Kidney (tissue), 14 donors: Measurements from ENCODE around the gene MPL. TPM values are rescaled to one million over a fixed set of nuclear protein-coding genes. Genes with fewer than 3 reads are reported as not detected.

ENCODE experiments used
- DNase-seq, 5 donors: peaks; one replicate each; pipeline ENCODE4 v3.0.0-alpha.2; 2013 to 2020
- FAIRE-seq: peaks from 2 replicates; lab custom pipeline; 2012; peaks lifted over from hg19 to GRCh38; lab: Jason Lieb, UNC
- H3K27ac ChIP-seq, 2 donors: one replicate each; pipeline ENCODE4 v1.7.0; 2013; ENCODE audit warnings: low read depth in 2 of 2, low read length in 2 of 2, inconsistent platforms in 1 of 2
- H3K27me3 ChIP-seq: one replicate; pipeline ENCODE4 v1.7.1; 2013; ENCODE audit warnings: low read length, inconsistent platforms; ENCODE audit not compliant: control insufficient read depth, insufficient read depth
- H3K36me3 ChIP-seq, 3 donors: one replicate each; pipeline versions ENCODE4 v1.7.0 to v1.7.1; 2013; ENCODE audit warnings: low read length in 3 of 3, control low read depth in 1 of 3, inconsistent platforms in 1 of 3; ENCODE audit not compliant: insufficient read depth in 3 of 3, control insufficient read depth in 2 of 3
- H3K4me1 ChIP-seq, 3 donors: one replicate each; pipeline versions ENCODE4 v1.7.0 to v1.7.1; 2013; ENCODE audit warnings: low read length in 3 of 3, inconsistent platforms in 1 of 3, low read depth in 1 of 3; ENCODE audit not compliant: control insufficient read depth in 2 of 3, insufficient read depth in 2 of 3
- H3K4me3 ChIP-seq, 3 donors: one replicate each; pipeline versions ENCODE4 v1.7.0 to v1.8.1; 2013; ENCODE audit warnings: low read length in 3 of 3, control low read depth in 1 of 3, inconsistent platforms in 1 of 3
- H3K9ac ChIP-seq, 3 donors: one replicate each; pipeline versions ENCODE4 v1.7.0 to v1.7.1; 2013; ENCODE audit warnings: low read length in 3 of 3, control low read depth in 1 of 3, inconsistent platforms in 1 of 3
- H3K9me3 ChIP-seq, 3 donors: one replicate each; pipeline versions ENCODE4 v1.7.0 to v1.7.1; 2013; ENCODE audit warnings: low read length in 3 of 3, control low read depth in 1 of 3, inconsistent platforms in 1 of 3; ENCODE audit not compliant: control insufficient read depth in 2 of 3, insufficient read depth in 1 of 3
- CTCF ChIP-seq: IDR thresholded peaks from 3 replicates; pipeline ENCODE4 v1.5.1; 2012; ENCODE audit warnings: mild to moderate bottlenecking, moderate library complexity, borderline replicate concordance; ENCODE audit not compliant: insufficient read depth; ENCODE audit errors: extremely low read depth
- intact Hi-C: fragments of 100-400 bp; cut with DNase I; formaldehyde crosslinking; loops from one replicate; pipeline ENCODE4 v1.11.1; 2022
- polyA plus RNA-seq: library from polyadenylated mRNA; stranded (reverse); fragments of 350-450 nt; fragmentation: Illumina TruSeq; extraction: RNeasy Lipid Tissue Mini Kit (QIAGEN cat#74804); gene quantifications from one replicate; pipeline ENCODE4 v1.2.3, GENCODE V29; 2014; ENCODE audit warnings: low read depth, low replicate concordance; ENCODE audit not compliant: insufficient read depth
- total RNA-seq: library from RNA; stranded (reverse); fragmentation: NEBNext Ultra II Directional; extraction: Animal tissue kit (Norgen Biotek cat#: 25700); gene quantifications from one replicate; pipeline ENCODE4 v1.2.1, GENCODE V29; 2021
- donor health status: control.
- donor health status: control.
- donor health status: control.
- donor health status: control.
- donor health status: control.
- donor health status: DM: yes; HTN: yes; CAD: no.
- donor health status: Normal renal cell carcinoma (clear cell type).

Gene MPL
- total and polyA plus RNA-seq, 2 donors from 2014 or later = 0.25 TPM; not detected in 1

GRCh38 chr1:43370564-43370963 lies 32.9 kb downstream of the MPL start:
- TF ChIP-seq CTCF = no peak
- Histone ChIP-seq H3K9me3 (no peaks in the 10 kb centered on the region), H3K4me1 (peaks cover 0 to 22% (median 16%) of the 10 kb centered on the region in 3 donors), H3K36me3 (peaks cover 0 to 5% (median 0%) of the 10 kb centered on the region in 3 donors), H3K4me3 (no peak overlapping the region), H3K27me3 (no peaks in the 10 kb centered on the region), H3K9ac (no peak overlapping the region), H3K27ac (no peak overlapping the region)
- intact Hi-C loops = no loop called here
- no peak for DNase-seq
- FAIRE-seq = no peak

- Histone ChIP-seq H3K27ac (no peak overlapping the region), H3K27me3 (no peaks in the 10 kb centered on the region), H3K4me1 (peaks cover 0 to 11% (median 10%) of the 10 kb centered on the region in 3 donors), H3K4me3 (no peak overlapping the region), H3K36me3 (peaks cover 0 to 5% (median 2%) of the 10 kb centered on the region in 3 donors), H3K9me3 (no peaks in the 10 kb centered on the region), H3K9ac (no peak overlapping the region)
- no peak for TF ChIP-seq CTCF
- FAIRE-seq = no peak
- intact Hi-C loops = no loop called here
- DNase-seq = no peak
Observed at GRCh38 chr1:43372172-43372571, 34.6 kb downstream of the MPL start.

- Histone ChIP-seq H3K36me3 (peaks cover 0 to 5% (median 2%) of the 10 kb centered on the region in 3 donors), H3K27me3 (no peaks in the 10 kb centered on the region), H3K4me1 (peaks cover 0 to 11% (median 8%) of the 10 kb centered on the region in 3 donors), H3K4me3 (no peak overlapping the region), H3K9me3 (no peaks in the 10 kb centered on the region), H3K27ac (no peak overlapping the region), H3K9ac (no peak overlapping the region)
- no peak for TF ChIP-seq CTCF
- FAIRE-seq = peak; percentile 37
- DNase-seq = peak in 1 of 5 donors; percentile 37
- intact Hi-C loops = no loop called here
Observed at GRCh38 chr1:43373066-43373940, 35.7 kb downstream of the MPL start.
